ENCODE measurements around the gene G6PC1.
"Not testable (repeated sequence)": the region's sequence is repeated elsewhere in the genome, so short reads cannot be mapped to it uniquely, and the experiment has no call there.

The G6PC1 gene

GRCh38 chr17:42873315-42873714, 27.3 kb upstream of the G6PC1 start:
- in situ Hi-C loops (cut with MboI; ENCODE audit: low sequenced_read_pairs) = no loop called here

GRCh38 chr17:42873932-42874695, 26.5 kb upstream of the G6PC1 start:
- in situ Hi-C loops (cut with MboI; ENCODE audit: low sequenced_read_pairs) = not testable (repeated sequence)

- in situ Hi-C loops (cut with MboI; ENCODE audit: low sequenced_read_pairs) = no loop called here
These were observed 23.6 kb upstream of the G6PC1 start for GRCh38 chr17:42877037-42877436.

DNA sequence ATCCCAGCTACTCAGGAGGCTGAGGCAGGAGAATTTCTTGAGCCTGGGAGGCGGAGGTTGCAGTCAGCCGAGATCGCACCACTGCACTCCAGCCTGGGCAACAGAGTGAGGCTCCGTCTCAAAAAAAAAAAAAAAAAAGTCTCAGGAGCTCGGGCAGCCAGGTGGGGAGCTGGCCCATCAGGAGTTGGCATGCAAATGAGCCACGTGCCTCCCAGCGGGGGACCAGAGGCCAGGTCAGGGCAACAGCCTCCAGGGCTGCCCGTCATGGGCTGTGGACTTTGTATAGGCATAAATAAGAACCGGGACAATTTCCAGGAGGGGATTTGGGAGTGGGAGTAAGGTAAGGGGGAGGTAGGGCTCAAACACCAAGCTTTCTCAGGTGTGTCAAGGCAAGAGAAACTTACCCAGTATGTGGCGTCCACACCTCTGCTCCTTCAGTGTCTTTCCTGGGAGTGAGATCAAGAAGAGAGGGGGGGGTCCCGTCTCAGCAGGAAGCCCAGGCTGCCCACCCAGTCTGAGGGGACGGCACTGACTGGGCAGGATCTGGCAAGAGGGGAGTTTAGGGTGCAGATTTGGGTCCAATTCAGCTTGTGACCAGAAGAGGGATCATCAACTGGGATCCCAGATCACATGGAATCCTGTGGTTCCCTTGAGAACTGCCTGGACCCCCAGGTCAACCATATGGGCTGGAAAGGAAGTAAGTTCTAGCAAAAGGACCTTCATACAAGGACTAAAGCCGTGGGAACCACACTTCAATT, 22.3 kb upstream of the G6PC1 start:
- in situ Hi-C loops (cut with MboI; ENCODE audit: low sequenced_read_pairs) = no loop called here

- in situ Hi-C loops (cut with MboI; ENCODE audit: low sequenced_read_pairs) = no loop called here
These were observed 21.5 kb upstream of the G6PC1 start for GRCh38 chr17:42878924-42879595.

- in situ Hi-C loops (cut with MboI; ENCODE audit: low sequenced_read_pairs) = no loop called here
These were observed 21.0 kb upstream of the G6PC1 start for GRCh38 chr17:42879596-42879985.

DNA sequence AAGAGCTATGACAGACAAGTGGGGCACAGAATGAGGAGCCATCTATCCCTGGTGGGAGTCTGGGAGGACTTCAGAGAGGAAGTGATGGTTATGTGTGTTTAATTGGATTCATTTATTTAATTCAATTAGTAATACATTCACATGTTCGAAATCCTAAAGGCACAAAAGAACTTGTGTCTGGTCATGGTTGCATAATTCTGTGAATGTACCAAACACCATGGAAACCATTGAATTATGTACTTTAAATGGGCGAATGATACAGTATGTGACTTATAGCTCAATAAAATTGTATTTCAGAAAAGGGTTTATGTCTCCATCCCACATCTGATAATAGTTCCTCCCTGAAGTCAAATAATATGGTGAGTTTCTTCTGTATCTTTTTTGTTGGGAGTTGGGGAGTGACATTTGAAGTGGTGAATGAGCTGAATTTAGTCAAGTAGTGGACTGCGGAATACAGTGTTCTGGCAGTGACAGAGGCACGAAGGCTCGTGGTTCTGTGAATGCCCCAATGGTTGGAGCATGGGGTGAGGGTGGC, 19.8 kb upstream of the G6PC1 start:
- in situ Hi-C loops (cut with MboI; ENCODE audit: low sequenced_read_pairs) = no loop called here

DNA sequence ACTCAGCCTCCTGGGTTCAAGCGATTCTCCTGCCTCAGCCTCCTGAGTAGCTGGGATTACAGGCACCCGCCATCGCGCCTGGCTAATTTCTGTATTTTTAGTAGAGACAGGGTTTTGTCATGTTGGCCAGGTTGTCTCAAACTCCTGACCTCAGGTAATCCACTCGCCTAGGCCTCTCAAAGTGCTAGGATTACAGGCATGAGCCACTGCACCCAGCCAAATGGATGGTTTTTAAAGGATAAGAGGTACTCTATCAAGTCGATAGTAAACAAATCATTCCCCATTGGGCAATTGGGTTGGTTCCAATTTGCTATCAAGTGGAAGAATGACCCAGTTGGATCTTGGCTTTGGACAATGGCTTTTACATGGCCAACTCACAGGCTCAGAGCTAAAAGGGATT, 18.9 kb upstream of the G6PC1 start:
- in situ Hi-C loops (cut with MboI; ENCODE audit: low sequenced_read_pairs) = not testable (repeated sequence)

- in situ Hi-C loops (cut with MboI; ENCODE audit: low sequenced_read_pairs) = no loop called here
These were observed 18.4 kb upstream of the G6PC1 start for GRCh38 chr17:42882166-42882565.

- in situ Hi-C loops (cut with MboI; ENCODE audit: low sequenced_read_pairs) = no loop called here
These were observed 16.6 kb upstream of the G6PC1 start for GRCh38 chr17:42883802-42884558.

GRCh38 chr17:42885806-42886205, 14.8 kb upstream of the G6PC1 start:
- in situ Hi-C loops (cut with MboI; ENCODE audit: low sequenced_read_pairs) = not testable (repeated sequence)

- in situ Hi-C loops (cut with MboI; ENCODE audit: low sequenced_read_pairs) = no loop called here
These were observed 14.1 kb upstream of the G6PC1 start for GRCh38 chr17:42886283-42887176.

DNA sequence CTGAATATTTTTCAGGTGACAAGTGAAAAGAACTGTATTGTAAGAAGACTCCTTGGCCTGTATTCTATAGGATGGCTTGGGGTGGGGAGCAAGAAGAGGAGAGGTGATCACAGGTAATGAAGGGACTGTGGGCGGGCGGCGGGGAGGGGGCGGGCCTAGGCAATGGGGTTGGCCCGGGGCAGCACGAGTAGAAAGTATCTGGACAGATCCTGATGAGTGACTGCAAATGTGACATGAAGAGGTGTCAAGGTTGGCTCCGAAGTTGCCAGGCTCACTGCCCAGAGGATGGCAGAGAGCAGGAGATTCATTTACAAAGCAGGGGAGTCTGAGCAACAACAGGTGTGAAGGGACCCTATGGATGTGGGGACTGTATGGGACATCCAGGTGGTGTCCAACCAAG, 10.8 kb upstream of the G6PC1 start:
- in situ Hi-C loops (cut with MboI; ENCODE audit: low sequenced_read_pairs) = no loop called here

DNA sequence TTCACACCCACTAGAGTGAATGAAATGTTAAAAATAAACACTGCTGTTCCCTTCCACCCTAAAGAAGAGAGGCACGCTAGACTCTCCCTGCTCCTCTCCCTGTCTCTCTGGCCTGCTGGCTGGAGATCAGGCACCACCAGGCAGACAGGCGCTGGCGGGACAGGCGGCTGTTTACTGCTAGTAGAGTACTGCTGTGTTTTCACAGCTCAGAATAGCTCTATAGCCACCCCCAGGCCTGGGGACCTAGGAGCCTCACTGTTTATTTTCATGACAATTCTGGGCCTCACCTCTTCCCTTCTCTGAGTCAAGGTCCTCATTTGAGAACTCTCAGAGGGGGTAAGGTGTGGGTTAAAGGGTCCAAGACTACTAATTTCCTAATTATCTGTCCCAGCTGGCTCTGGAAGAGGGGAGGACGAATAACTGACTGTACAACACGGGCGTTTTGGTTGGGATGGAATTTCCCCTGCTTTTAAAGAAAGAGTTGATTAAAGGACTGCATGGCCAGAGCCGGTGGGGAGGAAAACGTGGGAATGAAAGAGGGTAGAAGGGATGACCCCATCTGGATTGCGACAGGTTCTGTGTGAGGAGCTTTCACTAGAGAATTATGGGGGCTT, 9.0 kb upstream of the G6PC1 start:
- in situ Hi-C loops (cut with MboI; ENCODE audit: low sequenced_read_pairs) = no loop called here

GRCh38 chr17:42893359-42893758, 7.2 kb upstream of the G6PC1 start:
- in situ Hi-C loops (cut with MboI; ENCODE audit: low sequenced_read_pairs) = no loop called here

DNA sequence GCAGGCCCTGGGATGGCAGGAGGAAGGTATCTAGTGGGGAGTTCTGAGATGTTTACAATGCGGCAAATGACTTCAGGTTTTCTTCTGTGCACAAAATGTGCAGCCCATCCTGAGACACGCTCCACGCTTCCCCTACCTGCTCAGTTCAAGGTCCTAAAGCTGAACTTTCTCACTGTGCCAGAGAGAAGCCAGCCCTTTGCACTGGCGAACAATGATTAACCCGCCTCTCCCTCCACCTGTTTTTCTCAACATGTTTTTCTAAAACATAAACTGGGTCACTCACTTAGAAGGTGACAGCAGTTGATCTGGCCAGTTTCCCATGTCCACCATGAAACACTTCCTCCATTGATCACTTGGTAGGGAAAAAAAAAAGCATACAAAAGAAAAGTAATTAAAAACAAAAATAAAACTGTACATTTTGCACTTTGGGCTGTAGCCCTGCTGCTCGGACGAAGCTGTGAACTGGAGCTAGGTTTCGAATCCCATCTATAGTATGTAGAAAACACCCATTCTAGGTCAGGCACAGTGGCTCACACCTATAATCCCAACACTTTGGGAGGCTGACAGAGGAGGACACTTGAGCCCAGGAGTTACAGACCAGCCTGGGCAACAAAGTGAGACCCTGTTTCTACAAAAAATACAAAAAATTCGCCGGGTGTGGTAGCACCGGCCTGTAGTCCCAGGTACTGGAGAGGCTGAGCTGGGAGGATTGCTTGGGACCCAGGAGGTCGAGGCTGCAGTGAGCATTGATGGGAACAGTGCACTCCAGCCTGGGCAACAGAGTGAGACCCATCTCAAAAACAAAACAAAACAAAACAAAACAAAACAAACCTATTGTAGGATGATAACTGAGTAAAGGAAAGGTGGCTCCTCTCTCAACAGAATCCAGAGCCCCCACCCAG, 6.1 kb upstream of the G6PC1 start:
- in situ Hi-C loops (cut with MboI; ENCODE audit: low sequenced_read_pairs) = no loop called here

DNA sequence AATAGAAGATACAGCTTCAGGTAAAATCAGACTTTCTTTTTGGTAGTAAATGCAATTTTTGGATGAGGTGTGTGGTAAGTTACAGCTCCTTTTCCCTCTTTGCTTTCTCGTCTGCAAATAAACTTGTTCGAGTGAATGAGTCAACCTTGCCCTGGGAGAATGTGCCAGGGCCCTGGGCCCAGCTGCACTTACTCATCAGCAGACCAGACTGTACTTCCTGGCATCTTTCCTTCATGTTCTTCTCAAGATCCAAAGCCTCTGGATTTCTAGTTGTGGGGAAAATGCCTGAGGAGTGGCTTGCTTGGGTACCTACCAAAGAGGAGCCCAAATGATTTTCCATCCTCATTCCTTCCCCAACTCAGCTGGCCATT, 5.4 kb upstream of the G6PC1 start:
- in situ Hi-C loops (cut with MboI; ENCODE audit: low sequenced_read_pairs) = no loop called here

DNA sequence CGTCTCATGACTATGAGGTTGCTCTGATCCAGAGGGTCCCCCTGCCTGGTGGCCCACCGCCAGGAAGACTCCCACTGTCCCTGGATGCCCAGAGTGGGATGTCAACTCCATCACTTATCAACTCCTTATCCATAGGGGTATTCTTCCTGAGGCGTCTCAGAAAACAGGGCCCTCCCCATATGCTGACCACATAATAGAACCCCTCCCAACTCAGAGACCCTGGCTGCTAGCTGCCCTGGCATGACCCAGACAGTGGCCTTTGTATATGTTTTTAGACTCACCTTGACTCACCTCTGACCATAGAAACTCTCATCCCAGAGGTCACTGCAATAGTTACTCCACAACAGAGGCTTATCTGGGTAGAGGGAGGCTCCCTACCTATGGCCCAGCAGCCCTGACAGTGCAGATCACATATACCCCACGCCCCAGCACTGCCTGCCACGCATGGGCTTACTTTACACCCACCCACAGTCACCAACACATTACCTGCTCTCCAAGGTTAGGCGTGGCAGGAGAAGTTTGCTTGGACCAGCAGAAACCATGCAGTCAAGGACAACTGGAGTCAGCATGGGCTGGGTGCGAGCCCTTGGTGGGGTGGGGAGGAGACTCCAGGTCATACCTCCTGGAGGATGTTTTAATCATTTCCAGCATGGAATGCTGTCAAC, 2.3 kb upstream of the G6PC1 start:
- in situ Hi-C loops (cut with MboI; ENCODE audit: low sequenced_read_pairs) = no loop called here

Data from hTERT RPE-1 (cell line).